ENCODE measurements around the gene SH2B3.
"Not testable (repeated sequence)": the region's sequence is repeated elsewhere in the genome, so short reads cannot be mapped to it uniquely, and the experiment has no call there.

GRCh38 chr12:111399741-111400404 is 5.8 kb upstream of the SH2B3 start:
- TF ChIP-seq CTCF, POLR2A (IDR thresholded peaks at IDR 0.05): not testable (repeated sequence)

Data from thyroid gland (tissue), 4 donors.